ENCODE results near the gene KCTD4.

KCTD4 gene

DNA sequence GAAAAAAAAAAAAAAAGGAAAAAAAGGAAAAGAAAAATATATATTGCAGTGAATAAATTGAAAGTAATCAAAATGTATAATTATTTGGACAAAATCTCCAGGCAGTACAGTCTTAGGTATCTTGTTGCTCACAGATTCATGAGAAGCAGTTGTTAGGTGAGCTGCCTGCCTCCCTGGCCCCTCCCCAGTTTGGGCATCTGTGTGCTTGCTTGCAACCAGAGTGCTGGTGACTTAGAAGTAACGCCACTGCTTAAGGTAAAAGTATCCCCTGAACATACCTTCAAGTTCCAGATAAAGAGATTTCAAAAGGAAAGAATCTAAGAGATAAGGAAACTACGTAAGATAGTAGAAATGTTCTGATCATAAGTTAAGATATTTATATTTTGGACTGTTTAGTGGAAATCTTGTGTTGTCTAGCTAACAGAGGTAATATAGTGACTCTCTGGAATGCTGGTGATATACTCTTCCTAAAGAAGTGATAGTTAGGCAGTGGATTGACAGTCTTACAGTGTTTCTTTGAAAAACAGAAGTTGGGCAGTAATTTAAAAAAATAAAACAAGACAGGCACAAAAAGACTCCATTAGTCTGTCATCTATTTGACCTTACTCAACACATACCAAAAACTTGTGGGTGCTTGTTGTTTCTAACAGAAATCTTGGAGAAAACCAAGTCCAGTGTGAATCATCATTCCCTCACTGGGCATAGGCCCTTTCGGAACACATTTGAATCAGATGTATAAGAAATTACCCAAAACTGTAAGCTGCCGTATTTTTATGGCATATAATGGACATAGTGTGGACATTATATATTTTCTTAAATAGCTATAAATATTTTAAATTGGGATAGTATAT, 38.3 kb upstream of the KCTD4 start:
- TF ChIP-seq, protein P1, sequence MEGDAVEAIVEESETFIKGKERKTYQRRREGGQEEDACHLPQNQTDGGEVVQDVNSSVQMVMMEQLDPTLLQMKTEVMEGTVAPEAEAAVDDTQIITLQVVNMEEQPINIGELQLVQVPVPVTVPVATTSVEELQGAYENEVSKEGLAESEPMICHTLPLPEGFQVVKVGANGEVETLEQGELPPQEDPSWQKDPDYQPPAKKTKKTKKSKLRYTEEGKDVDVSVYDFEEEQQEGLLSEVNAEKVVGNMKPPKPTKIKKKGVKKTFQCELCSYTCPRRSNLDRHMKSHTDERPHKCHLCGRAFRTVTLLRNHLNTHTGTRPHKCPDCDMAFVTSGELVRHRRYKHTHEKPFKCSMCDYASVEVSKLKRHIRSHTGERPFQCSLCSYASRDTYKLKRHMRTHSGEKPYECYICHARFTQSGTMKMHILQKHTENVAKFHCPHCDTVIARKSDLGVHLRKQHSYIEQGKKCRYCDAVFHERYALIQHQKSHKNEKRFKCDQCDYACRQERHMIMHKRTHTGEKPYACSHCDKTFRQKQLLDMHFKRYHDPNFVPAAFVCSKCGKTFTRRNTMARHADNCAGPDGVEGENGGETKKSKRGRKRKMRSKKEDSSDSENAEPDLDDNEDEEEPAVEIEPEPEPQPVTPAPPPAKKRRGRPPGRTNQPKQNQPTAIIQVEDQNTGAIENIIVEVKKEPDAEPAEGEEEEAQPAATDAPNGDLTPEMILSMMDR (IDR thresholded peaks at IDR 0.05): no peak
- H3K27ac ChIP-seq: no peak overlapping the region

DNA sequence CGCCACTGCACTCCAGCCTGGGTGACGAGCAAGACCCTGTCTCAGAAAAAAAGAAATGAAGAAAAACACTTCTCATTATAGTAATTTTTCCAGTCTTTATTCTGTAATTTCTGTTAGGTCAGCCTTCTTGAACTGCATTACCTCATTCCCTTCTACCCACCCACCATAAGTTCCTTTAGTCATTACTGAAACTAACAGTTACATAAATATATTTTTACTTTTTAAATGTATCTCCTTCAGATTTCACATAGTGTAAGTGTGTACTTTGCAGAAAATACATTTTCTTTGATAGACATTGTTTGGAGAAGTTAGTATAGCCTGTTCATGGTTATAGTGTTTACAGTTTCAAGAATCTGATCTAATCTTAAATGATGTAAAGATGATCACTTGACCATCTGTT, 31.7 kb upstream of the KCTD4 start:
- H3K27ac ChIP-seq: no peak overlapping the region
- TF ChIP-seq, protein P1 (IDR thresholded peaks at IDR 0.05): no peak
- TF ChIP-seq ZFX (IDR thresholded peaks at IDR 0.05; ENCODE audit: borderline replicate concordance): no peak

DNA sequence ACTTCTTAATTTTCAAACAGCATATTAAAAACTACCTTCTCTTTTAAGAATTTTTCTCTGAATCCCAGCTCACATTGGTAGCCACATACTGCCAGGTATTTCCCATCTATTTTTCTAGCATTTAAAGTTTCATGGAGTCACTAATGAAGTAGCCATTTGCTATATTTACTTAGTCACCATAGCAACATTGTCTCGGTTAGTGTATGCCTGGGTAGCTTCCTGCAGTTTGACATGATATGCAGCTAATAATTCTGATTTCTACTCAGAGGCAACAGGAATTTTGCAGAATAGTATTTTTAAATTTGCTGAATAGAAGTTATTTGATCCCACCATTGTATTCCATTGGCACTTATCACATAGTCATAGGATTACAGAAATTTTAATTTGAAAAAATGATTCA, 30.9 kb upstream of the KCTD4 start:
- H3K27ac ChIP-seq: no peak overlapping the region
- TF ChIP-seq, protein P1 (IDR thresholded peaks at IDR 0.05): no peak

DNA sequence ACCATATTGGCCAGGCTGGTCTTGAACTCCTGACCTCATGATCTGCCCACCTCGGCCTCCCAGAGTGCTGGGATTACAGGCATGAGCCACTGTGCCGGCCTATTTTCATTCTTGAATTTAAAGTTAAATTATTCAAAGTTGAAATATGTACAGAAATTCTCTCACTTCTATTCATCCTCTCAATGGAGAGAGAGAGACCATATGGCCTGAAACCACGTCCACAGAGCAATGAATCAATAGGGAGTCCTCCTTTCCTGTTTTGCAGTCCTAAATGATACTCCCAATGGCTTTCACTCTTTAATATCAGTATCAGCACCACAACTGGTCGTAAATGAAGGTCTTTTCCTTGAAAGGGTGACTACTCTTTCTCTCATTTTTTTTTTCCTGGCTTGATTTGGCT, 30.5 kb upstream of the KCTD4 start:
- H3K27ac ChIP-seq: no peak overlapping the region
- TF ChIP-seq ZFX (IDR thresholded peaks at IDR 0.05; ENCODE audit: borderline replicate concordance): no peak
- TF ChIP-seq, protein P1 (IDR thresholded peaks at IDR 0.05): no peak

DNA sequence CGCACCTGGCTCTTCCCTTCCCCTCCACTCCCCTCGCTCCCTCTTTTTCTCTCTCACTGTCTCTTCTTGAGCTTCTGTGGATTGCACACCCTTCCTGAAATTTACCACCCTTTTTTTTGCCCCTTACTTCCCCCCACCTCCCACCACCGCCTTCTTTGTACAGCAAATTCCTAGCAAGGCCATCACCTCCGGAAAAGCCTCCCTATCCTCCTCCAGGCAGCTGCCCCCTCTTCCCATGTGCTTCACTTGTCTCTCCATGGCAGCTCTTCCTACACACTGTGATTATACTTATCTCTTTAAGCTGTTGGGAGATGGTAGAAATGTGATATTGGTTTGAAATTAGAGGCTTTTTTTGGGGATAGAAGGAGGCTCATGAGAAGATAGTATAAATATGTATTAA, 28.3 kb upstream of the KCTD4 start:
- no peak overlapping the region for H3K27ac ChIP-seq
- no peak for TF ChIP-seq ZFX (IDR thresholded peaks at IDR 0.05; ENCODE audit: borderline replicate concordance)
- TF ChIP-seq, protein P1 (IDR thresholded peaks at IDR 0.05): no peak

DNA sequence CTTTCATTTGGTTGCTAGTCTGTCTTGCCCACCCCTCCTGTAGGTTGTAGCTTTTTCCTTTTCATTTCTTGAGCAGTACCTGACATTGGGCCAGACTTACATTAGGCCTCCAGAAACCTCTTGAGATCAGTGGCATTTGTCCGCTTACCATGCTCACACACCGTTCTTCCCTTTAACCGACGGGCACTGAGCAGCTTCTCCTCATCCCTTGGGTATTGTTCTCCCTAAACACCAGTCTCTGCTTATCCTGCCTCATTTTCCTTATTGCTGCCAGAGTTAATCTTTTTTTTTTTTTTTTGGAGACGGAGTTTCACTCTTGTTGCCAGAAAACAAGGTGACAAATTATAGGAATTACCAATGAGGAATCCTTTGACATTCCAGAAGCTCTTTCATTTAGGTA, 27.2 kb upstream of the KCTD4 start:
- H3K27ac ChIP-seq: no peak overlapping the region
- TF ChIP-seq ZFX (IDR thresholded peaks at IDR 0.05; ENCODE audit: borderline replicate concordance): no peak
- TF ChIP-seq, protein P1 (IDR thresholded peaks at IDR 0.05): no peak

DNA sequence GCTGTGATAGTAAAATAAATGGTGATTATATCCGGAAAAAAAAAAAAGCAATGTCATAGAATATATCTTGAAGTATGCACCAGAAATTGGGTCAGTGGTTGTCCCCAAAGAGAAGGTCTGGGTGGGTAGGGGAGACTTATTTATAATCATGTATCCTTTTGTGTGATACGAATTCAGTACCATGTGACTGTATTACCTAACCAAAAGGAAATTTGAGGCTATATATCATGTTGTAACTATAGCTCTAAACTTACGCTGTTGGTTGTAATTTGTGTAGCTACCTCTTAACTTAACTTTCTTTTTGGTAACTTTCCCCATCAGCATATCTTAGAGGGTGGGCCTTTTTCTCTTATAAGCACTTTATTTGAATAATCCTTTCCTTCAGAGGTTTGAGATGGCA, 25.2 kb upstream of the KCTD4 start:
- H3K27ac ChIP-seq: no peak overlapping the region
- TF ChIP-seq, protein P1 (IDR thresholded peaks at IDR 0.05): no peak
- no peak for TF ChIP-seq ZFX (IDR thresholded peaks at IDR 0.05; ENCODE audit: borderline replicate concordance)
